Head of caudate nucleus (tissue), 42 donors: ENCODE measurements around the gene CHP2.
A peak's percentile ranks its signal among the peaks of the same experiment; 100 is the strongest.

Experiments used
- DNase-seq, 42 donors: peaks; one replicate each; pipeline versions ENCODE4 v3.0.0 to v3.0.0-alpha.2; 2020 to 2021; ENCODE audit warnings: mixed read lengths in 7 of 42
- intact Hi-C: fragments of 100-400 bp; cut with DNase I; formaldehyde crosslinking; loops from one replicate; pipeline ENCODE4 v1.15.0; 2022

Gene CHP2

GRCh38 chr16:23795378-23795777, 40.6 kb downstream of the CHP2 start:
- intact Hi-C loops, result no loop called here
- DNase-seq, result peak in 36 of 42 donors; percentile 2 to 77 (median 34)

- no peak for DNase-seq
- intact Hi-C loops, result no loop called here
These were observed 42.1 kb downstream of the CHP2 start for GRCh38 chr16:23796941-23797340.

- intact Hi-C loops, result loop anchor here (5.0 kb wide), 2 partner anchors 211 to 236 kb away; no protein-coding TSS in a partner anchor
- peak; percentile 61 to 92 (median 83) for DNase-seq
These were observed 46.6 kb downstream of the CHP2 start for GRCh38 chr16:23801378-23801777.

- intact Hi-C loops, result loop anchor here (5.0 kb wide), 2 partner anchors 210 to 235 kb away; no protein-coding TSS in a partner anchor
- DNase-seq, result no peak
These were observed 48.0 kb downstream of the CHP2 start for GRCh38 chr16:23802776-23803175.

GRCh38 chr16:23803591-23804123, 48.8 kb downstream of the CHP2 start:
- intact Hi-C loops, result loop anchor here (5.0 kb wide), 2 partner anchors 209 to 234 kb away; no protein-coding TSS in a partner anchor

GRCh38 chr16:23807028-23807427, 52.2 kb downstream of the CHP2 start:
- DNase-seq, result peak in 8 of 42 donors; percentile 11 to 48 (median 26)
- intact Hi-C loops, result no loop called here

More at GRCh38 chr16:23803591-23804123, 48.8 kb downstream of the CHP2 start:
- DNase-seq, result peak; percentile 57 to 92 (median 77)
